Left colon (tissue), 2 donors: ENCODE results near the gene AIDA. TPM values are rescaled to one million over a fixed set of nuclear protein-coding genes. Genes with fewer than 3 reads are reported as not detected.

Experiments
- ATAC-seq: fragments of 200-7000 bp; cut with Tn5 transposase; one replicate; pipeline ENCODE4 v1.9.1; 2020; ENCODE audit warnings: mild to moderate bottlenecking, moderate library complexity
- DNase-seq, 2 donors: peaks; one replicate each; pipeline ENCODE4 v3.0.0-alpha.2; 2020
- intact Hi-C, 2 donors: fragments of 100-400 bp; cut with DNase I in 1 of 2; cut with micrococcal nuclease in 1 of 2; formaldehyde crosslinking; loops; one replicate each; pipeline versions ENCODE4 v1.11.2 to v1.14.0; 2022; cut with DNase I, micrococcal nuclease
- total RNA-seq, 2 donors: library from RNA; stranded (reverse); fragmentation: NEBNext Ultra II Directional; extraction: Animal tissue kit (Norgen Biotek cat#: 25700); gene quantifications; one replicate each; pipeline ENCODE4 v1.2.1, GENCODE V29; 2021
- donor health status: DM: no; HTN: no; CAD: no.
- donor health status: DM: yes; HTN: yes; CAD: no.

The AIDA gene
- total RNA-seq, 2 donors from 2014 or later, result 30.6 to 41.2 TPM

DNA sequence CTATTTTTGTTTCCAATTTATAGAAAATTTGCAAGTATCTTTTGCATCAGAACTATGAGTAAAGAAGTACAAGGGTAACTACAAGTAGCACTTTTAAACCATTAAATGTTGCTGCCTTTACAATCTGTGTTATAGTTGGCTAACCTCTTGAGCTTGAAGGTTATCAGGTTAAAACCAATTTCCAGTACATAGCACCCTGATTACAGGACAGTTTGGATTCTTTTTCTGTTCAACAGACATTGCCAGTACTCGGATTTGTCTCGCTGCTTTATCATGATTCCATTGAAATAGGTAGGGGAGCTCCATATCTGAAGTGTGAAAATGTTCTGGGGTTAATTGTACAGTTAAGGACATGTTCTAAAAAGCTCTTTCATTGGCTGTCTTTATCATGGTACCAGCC, 54.4 kb downstream of the AIDA start:
- ATAC-seq (no peak), DNase-seq (no peak)
- intact Hi-C loops, result loop anchor here in 1 of 2 donors (5.0 kb wide), 1 partner anchor 49 kb away; no protein-coding TSS in a partner anchor

DNA sequence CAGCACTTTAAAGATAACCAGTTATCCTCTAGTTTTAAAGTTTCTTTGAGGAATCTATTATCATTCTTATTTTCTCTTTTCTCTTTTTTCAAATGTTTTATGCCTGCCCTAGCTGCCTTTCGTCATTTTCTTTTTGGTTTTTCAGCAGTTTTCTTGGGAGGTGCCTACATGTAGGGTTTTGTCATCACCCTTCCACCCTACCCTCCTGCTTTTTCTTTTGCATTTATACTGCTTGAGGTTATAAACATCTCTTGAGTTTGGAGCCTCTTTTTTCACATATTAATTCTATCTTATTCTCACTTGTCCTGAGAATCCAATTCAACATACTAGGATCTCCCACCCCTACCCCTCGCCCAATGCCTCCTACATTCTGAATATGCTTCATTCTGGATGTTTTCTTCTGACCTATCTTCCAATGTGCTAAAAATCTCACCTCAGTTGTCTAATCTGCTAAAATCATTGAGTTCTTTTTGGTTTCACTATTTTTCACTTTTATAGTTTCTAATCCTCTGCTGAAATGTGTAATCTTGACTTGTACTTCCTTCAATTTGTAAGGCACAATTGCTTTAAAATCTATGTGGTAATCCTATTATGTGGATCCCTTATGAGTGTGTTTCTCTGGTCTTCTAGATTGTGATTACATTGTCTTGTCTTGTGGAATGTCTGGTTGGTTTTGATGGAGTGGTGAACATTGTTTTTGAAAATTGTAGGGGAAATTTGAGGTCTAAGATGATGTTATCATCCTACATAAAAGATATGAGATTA, 55.7 kb downstream of the AIDA start:
- intact Hi-C loops, result loop anchor here in 1 of 2 donors (5.0 kb wide), 1 partner anchor 51 kb away; no protein-coding TSS in a partner anchor
- no peak for ATAC-seq
- no peak for DNase-seq

- ATAC-seq (peak; percentile 37), DNase-seq (peak in 1 of 2 donors; percentile 34)
- intact Hi-C loops, result loop anchor here in 1 of 2 donors (5.0 kb wide), 1 partner anchor 52 kb away; no protein-coding TSS in a partner anchor
These were observed 57.4 kb downstream of the AIDA start for GRCh38 chr1:222654849-222655248.

DNA sequence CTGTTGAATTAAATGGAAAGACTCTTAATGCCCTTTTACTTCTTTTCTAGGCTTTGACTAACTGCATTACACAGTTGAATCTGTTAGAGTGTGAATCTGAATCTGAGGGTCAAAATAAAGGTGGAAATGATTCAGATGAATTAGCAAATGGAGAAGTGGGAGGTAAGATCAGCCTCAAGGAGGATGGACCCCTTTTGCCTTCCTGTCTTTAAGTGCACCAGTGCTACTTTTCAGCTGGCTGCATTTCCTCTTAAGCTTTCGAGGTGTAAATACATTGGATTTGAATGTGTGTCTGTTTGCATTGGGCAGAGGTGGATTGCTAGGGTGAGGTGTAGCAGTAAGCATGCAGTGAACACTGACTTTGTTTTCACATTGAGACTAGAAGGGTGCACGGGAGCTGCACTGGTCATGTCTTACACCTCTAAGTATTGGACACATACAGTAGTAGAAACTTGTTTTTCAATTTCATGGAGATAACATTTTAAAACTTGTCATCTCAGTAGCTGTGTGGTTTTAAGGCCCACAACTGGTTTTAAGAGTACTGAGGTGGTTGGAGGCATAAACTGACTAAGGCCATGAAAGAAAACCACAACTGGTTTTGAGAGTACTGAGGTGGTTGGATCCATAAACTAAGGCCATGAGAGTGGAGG, 59.0 kb downstream of the AIDA start:
- no peak for DNase-seq
- peak; percentile 89 for ATAC-seq
- intact Hi-C loops, result no loop called here

GRCh38 chr1:222652676-222653075, 59.6 kb downstream of the AIDA start:
- ATAC-seq, result peak; percentile 65
- intact Hi-C loops, result no loop called here
- DNase-seq, result no peak

GRCh38 chr1:222644636-222644980, 67.7 kb downstream of the AIDA start:
- intact Hi-C loops, result loop anchor here in 1 of 2 donors (5.0 kb wide), 1 partner anchor 68 kb away; the partner anchor contains the start of genes AIDA and BROX
- ATAC-seq (peak; percentile 50), DNase-seq (no peak)

DNA sequence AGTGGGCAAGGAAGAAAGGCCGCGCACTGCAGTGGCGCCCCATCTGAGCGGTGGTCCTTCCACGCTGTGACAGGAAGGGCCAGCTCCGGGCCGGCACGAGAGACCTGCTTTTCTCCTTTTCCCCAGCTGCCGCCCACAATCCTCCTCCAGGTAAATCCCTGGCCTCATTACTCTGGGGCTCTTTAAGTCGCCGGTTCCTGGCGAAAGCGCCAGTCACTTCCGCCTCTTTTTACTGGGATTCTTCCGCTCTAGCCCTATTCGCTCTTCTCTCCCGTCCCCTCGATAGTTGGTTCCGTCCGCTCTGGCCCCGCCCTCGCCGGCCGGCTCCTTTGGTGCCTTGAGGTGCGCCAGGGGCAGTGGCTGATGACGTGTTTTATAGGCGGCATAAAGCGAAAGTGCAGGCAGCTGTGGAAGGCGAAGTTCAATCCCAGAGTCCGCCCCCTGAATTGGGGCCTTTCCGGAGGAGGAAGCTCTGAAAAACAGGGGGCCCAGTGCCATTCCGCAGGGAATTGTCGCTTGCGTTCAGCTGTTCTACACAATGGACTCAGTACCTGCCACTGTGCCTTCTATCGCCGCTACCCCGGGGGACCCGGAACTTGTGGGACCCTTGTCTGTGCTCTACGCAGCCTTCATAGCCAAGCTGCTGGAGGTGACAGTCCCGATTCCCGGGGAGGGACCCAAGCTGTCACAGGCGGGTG, 68.2 kb downstream of the AIDA start:
- ATAC-seq (peak; percentile 96), DNase-seq (peak; percentile 98)
- intact Hi-C loops, result loop anchor here in 1 of 2 donors (5.0 kb wide), 1 partner anchor 68 kb away; the partner anchor contains the start of genes AIDA and BROX

DNA sequence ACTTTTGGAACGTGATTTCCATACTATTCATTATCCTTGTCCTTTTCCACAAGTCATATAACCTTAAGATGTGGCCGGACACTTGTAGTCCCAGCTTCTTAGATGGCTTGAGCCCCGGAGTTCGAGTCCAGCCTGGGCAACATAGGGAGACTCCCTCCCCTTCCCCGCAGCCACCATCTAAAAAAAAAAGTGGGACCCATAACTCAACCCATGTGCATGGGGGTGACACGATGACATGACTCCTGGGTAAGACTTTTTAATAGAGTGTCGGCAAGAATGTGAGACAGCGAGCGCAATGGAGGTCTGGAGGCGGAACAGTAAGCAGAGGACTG, 68.7 kb downstream of the AIDA start:
- DNase-seq, result no peak
- ATAC-seq, result peak; percentile 7
- intact Hi-C loops, result loop anchor here in 1 of 2 donors (5.0 kb wide), 1 partner anchor 69 kb away; the partner anchor contains the start of genes AIDA and BROX

DNA sequence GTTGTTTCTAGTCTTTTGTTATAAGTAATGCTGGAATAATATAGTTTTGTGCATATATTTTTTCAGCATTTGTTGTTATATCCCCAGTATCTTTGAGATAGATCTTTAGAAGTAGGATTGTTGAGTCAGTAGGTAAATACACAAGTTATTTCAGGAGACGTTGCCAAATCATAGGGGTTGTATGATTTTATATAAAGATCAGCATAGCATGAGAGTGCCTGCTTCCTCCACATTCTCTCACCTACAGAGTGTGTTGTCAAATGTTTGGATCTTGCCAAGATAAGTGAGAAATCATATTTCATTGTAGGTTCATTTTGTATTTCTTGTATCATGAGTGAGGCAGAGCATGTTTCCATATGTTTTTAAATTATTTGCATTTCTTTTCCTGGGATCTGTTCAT, 69.8 kb downstream of the AIDA start:
- intact Hi-C loops, result loop anchor here in 1 of 2 donors (5.0 kb wide), 1 partner anchor 70 kb away; the partner anchor contains the start of genes AIDA and BROX

GRCh38 chr1:222641269-222641948, 70.9 kb downstream of the AIDA start:
- DNase-seq (no peak), ATAC-seq (no peak)
- intact Hi-C loops, result loop anchor here in 1 of 2 donors (5.0 kb wide), 1 partner anchor 71 kb away; the partner anchor contains the start of genes AIDA and BROX

More for the DNA sequence above, 69.8 kb downstream of the AIDA start:
- ATAC-seq, result no peak
- DNase-seq, result no peak

- intact Hi-C loops, result loop anchor here in 1 of 2 donors (2.0 kb wide), 1 partner anchor 170 kb away; no protein-coding TSS in a partner anchor
- ATAC-seq (peak; percentile 76), DNase-seq (peak; percentile 32 to 62)
These were observed 77.9 kb downstream of the AIDA start for GRCh38 chr1:222634180-222635013.

- intact Hi-C loops, result no loop called here
- no peak for DNase-seq
- ATAC-seq, result no peak
These were observed 79.5 kb downstream of the AIDA start for GRCh38 chr1:222632749-222633148.

DNA sequence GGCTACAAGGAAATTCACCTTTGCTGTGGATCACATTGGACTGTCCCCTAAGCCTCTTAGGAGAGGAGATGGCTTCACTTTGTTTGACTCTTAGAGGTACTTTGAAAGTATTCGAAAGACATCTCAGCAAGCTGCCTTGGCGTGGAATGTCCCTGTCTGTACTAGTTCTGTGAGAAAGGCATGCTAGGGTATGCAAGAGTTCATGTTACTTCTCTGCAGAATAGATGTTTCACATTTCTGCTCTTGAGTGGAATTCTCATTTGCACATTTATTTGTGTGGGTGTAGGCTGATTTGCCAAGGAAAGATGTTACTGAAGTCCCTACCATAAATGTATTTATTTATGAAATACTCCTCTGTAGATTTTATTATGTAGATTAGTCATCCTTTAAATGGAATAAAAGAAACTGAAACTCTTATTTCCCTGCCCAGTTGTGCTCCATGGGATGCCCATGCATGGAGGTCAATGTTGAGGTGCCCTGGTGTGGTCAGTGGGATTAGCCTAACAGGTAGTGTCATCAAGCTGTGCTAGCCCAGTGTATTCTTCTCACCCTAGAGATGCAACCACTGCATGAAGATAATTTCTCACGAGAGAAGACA, 80.6 kb downstream of the AIDA start:
- no peak for DNase-seq
- no peak for ATAC-seq
- intact Hi-C loops, result no loop called here

DNA sequence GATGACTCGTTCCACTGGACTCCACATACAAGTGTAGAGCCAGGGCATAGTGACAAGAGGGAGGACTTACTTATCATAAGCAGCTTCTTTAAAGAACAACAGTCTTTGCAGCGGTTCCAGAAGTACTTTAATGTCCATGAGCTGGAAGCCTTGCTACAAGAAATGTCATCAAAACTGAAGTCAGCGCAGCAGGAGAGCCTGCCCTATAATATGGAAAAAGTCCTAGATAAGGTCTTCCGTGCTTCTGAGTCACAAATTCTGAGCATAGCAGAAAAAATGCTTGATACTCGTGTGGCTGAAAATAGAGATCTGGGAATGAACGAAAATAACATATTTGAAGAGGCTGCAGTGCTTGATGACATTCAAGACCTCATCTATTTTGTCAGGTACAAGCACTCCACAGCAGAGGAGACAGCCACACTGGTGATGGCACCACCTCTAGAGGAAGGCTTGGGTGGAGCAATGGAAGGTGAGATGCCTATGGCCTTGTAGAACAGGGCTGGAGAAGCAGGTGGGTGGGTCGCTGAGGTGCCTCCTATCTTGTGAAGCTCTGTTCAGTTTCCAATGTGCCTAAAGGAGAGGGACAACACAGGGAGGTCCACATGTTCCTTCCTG, 82.3 kb downstream of the AIDA start:
- intact Hi-C loops, result no loop called here
- ATAC-seq, result no peak
- no peak for DNase-seq

GRCh38 chr1:222627232-222627631, 85.1 kb downstream of the AIDA start:
- intact Hi-C loops, result no loop called here
- DNase-seq (no peak), ATAC-seq (no peak)

DNA sequence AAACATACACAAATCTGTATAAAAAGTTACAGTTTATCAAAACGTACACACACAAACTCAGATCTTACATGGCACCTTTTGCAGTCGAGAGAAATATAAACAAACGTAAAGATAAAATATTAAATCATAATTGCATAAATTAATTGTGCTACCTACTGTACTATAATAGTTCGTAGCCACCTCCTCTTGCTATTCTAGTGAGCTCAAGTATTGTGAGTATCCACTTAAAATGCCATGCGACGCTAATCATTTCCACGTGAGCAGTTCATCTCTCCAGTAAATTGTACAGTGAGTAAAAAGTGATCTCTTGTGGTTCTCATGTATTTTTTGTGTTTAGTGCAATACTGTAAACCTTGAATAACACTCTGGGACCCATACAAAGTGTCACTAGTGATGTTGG, 88.1 kb downstream of the AIDA start:
- intact Hi-C loops, result no loop called here
- DNase-seq (no peak), ATAC-seq (no peak)

DNA sequence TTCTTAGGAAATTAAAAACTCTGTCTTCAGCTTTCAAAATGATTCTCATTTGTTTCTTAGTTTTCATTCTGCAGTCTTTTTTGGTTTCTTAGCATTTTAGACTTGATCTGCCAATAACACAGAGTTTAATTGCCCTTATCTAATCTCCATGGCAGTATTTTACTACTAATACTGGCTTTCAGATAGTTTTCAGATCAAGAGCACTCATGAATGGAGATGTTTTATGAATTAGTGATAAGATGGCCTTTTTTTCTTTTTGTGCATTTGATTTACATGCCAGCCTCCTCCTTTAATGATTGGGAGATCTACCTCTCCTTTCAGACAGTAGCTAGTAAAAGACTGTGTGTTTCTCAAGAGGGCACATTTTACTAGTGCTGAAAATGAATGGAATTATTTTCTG, 88.8 kb downstream of the AIDA start:
- intact Hi-C loops, result no loop called here
- no peak for ATAC-seq
- DNase-seq, result no peak
